ENCODE results near the gene ZBTB20. TPM values are rescaled to one million over a fixed set of nuclear protein-coding genes. Genes with fewer than 3 reads are reported as not detected.

Gene ZBTB20
- total RNA-seq, 1 donor from 2014 or later = 3.9 TPM

GRCh38 chr3:114985776-114986175 lies 161.3 kb downstream of the ZBTB20 start:
- DNase-seq (ENCODE audit: low read depth) = no peak
- no peak overlapping the region for H3K4me3 ChIP-seq (ENCODE audit: low read depth, low read length)
- TF ChIP-seq, protein P1, sequence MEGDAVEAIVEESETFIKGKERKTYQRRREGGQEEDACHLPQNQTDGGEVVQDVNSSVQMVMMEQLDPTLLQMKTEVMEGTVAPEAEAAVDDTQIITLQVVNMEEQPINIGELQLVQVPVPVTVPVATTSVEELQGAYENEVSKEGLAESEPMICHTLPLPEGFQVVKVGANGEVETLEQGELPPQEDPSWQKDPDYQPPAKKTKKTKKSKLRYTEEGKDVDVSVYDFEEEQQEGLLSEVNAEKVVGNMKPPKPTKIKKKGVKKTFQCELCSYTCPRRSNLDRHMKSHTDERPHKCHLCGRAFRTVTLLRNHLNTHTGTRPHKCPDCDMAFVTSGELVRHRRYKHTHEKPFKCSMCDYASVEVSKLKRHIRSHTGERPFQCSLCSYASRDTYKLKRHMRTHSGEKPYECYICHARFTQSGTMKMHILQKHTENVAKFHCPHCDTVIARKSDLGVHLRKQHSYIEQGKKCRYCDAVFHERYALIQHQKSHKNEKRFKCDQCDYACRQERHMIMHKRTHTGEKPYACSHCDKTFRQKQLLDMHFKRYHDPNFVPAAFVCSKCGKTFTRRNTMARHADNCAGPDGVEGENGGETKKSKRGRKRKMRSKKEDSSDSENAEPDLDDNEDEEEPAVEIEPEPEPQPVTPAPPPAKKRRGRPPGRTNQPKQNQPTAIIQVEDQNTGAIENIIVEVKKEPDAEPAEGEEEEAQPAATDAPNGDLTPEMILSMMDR (IDR thresholded peaks at IDR 0.05; ENCODE audit: insufficient read depth, low read length, severe bottlenecking) = no peak
- no peaks in the 10 kb centered on the region for H3K27me3 ChIP-seq (ENCODE audit: control insufficient read depth, insufficient read depth, low read length)
- FAIRE-seq = no peak
- no peaks in the 10 kb centered on the region for H3K36me3 ChIP-seq (ENCODE audit: control insufficient read depth, insufficient read depth, low read length)

GRCh38 chr3:114983248-114983647 lies 163.8 kb downstream of the ZBTB20 start:
- H3K27me3 ChIP-seq (ENCODE audit: control insufficient read depth, insufficient read depth, low read length) = no peaks in the 10 kb centered on the region
- DNase-seq (ENCODE audit: low read depth) = no peak
- FAIRE-seq = no peak
- TF ChIP-seq, protein P1 (IDR thresholded peaks at IDR 0.05; ENCODE audit: insufficient read depth, low read length, severe bottlenecking) = no peak
- no peaks in the 10 kb centered on the region for H3K36me3 ChIP-seq (ENCODE audit: control insufficient read depth, insufficient read depth, low read length)
- H3K4me3 ChIP-seq (ENCODE audit: low read depth, low read length) = no peak overlapping the region

DNA sequence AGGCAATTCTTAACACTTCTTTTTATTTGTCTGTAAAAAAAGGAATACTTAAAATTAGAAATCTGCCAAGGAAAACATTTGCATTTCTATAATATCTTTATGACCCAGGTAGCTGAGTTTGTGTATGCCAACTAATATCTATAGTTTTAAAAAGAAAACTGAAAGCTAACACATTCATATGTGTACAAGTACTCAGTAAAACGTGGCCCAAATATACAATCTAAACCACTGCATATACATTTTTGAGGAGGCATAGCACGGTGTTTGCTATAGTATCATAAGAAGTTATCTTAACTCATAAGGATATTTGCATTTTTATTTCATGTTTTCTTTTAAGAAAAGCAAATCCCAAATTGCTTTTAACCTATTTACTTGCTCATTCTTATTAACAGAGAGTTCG lies 172.7 kb downstream of the ZBTB20 start:
- Histone ChIP-seq H3K36me3 (ENCODE audit: control insufficient read depth, insufficient read depth, low read length) (no peaks in the 10 kb centered on the region), H3K27me3 (ENCODE audit: control insufficient read depth, insufficient read depth, low read length) (no peaks in the 10 kb centered on the region), H3K4me3 (ENCODE audit: low read depth, low read length) (no peak overlapping the region)
- TF ChIP-seq, protein P1 (IDR thresholded peaks at IDR 0.05; ENCODE audit: insufficient read depth, low read length, severe bottlenecking) = no peak
- no peak for FAIRE-seq
- no peak for DNase-seq (ENCODE audit: low read depth)

DNA sequence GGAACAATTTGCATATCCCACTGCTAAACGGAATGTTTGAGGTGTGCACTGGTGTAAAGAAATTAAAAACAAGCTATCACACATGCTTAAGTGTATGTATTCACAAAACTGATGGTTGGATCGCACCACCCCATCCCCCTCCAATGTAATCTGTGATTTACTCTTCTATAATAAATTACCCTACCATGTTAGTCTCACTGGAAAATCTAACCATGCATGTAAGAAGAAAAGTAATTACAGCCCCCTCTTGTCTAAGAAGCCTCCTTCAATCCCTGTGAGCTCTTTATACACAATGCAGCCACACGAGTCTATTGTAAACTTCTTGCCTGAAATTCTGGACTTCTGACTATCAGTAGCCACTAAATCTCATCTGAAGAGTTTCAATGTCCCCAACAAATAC lies 173.6 kb downstream of the ZBTB20 start:
- TF ChIP-seq, protein P1 (IDR thresholded peaks at IDR 0.05; ENCODE audit: insufficient read depth, low read length, severe bottlenecking) = no peak
- Histone ChIP-seq H3K36me3 (ENCODE audit: control insufficient read depth, insufficient read depth, low read length) (no peaks in the 10 kb centered on the region), H3K4me3 (ENCODE audit: low read depth, low read length) (no peak overlapping the region), H3K27me3 (ENCODE audit: control insufficient read depth, insufficient read depth, low read length) (no peaks in the 10 kb centered on the region)
- DNase-seq (ENCODE audit: low read depth) (no peak), FAIRE-seq (no peak)

- Histone ChIP-seq H3K27me3 (ENCODE audit: control insufficient read depth, insufficient read depth, low read length) (no peaks in the 10 kb centered on the region), H3K4me3 (ENCODE audit: low read depth, low read length) (no peak overlapping the region), H3K36me3 (ENCODE audit: control insufficient read depth, insufficient read depth, low read length) (no peaks in the 10 kb centered on the region)
- FAIRE-seq = no peak
- no peak for DNase-seq (ENCODE audit: low read depth)
- TF ChIP-seq, protein P1 (IDR thresholded peaks at IDR 0.05; ENCODE audit: insufficient read depth, low read length, severe bottlenecking) = no peak
These were observed 179.9 kb downstream of the ZBTB20 start for GRCh38 chr3:114967168-114967567.

- TF ChIP-seq, protein P1 (IDR thresholded peaks at IDR 0.05; ENCODE audit: insufficient read depth, low read length, severe bottlenecking) = no peak
- FAIRE-seq = no peak
- Histone ChIP-seq H3K27me3 (ENCODE audit: control insufficient read depth, insufficient read depth, low read length) (no peaks in the 10 kb centered on the region), H3K36me3 (ENCODE audit: control insufficient read depth, insufficient read depth, low read length) (no peaks in the 10 kb centered on the region), H3K4me3 (ENCODE audit: low read depth, low read length) (no peak overlapping the region)
- no peak for DNase-seq (ENCODE audit: low read depth)
These were observed 184.9 kb downstream of the ZBTB20 start for GRCh38 chr3:114962189-114962588.
